ENCODE data around the gene ASTN2.

DNA sequence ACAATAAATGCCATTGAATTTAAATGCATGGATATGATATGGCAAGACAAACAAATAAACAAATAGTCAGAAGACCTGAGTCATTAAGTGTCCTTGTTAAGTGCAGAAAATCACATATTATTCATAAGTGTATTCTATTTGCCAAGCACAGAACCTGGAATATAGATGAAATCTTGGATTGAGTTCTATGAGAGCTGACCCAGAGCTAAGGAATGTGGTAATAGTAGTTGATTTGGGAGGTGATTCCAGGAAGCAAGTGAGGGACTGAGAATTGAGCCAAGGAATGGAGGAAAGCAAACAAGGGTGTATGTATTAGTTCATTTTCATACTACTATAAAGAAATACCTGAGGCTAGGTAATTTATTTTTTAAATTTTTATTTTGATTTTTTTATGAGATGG is 518.9 kb downstream of the ASTN2 start:
- TF ChIP-seq, protein P1, sequence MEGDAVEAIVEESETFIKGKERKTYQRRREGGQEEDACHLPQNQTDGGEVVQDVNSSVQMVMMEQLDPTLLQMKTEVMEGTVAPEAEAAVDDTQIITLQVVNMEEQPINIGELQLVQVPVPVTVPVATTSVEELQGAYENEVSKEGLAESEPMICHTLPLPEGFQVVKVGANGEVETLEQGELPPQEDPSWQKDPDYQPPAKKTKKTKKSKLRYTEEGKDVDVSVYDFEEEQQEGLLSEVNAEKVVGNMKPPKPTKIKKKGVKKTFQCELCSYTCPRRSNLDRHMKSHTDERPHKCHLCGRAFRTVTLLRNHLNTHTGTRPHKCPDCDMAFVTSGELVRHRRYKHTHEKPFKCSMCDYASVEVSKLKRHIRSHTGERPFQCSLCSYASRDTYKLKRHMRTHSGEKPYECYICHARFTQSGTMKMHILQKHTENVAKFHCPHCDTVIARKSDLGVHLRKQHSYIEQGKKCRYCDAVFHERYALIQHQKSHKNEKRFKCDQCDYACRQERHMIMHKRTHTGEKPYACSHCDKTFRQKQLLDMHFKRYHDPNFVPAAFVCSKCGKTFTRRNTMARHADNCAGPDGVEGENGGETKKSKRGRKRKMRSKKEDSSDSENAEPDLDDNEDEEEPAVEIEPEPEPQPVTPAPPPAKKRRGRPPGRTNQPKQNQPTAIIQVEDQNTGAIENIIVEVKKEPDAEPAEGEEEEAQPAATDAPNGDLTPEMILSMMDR (IDR thresholded peaks at IDR 0.05 in 8 of 11, conservative IDR thresholded peaks at IDR 0.05 in 3 of 11), result no peak
- TF ChIP-seq POLR2AphosphoS5 (IDR thresholded peaks at IDR 0.05), result no peak

Measured in spleen (tissue), 7 donors.